HepG2 (cell line): ENCODE measurements around the gene HAUS2. TPM values are rescaled to one million over a fixed set of nuclear protein-coding genes. Genes with fewer than 3 reads are reported as not detected.
A peak's percentile ranks its signal among the peaks of the same experiment; 100 is the strongest.

Source experiments
- CBX2 ChIP-seq, 2 experiments: fragments of 200-600 bp in 1 of 2; sonication (generic); formaldehyde crosslinking in 1 of 2; IDR thresholded peaks; 2 replicates each; pipeline versions ENCODE4 v1.7.0 to v1.8.1; 2018 to 2022; ENCODE audit warnings: low read depth in 2 of 2, low read length in 1 of 2, mild to moderate bottlenecking in 1 of 2, missing genetic modification reagents in 1 of 2
- CENPT ChIP-seq: sonication (generic); formaldehyde crosslinking; IDR thresholded peaks from 2 replicates; pipeline ENCODE4 v1.8.0; 2022; ENCODE audit warnings: low read depth, mild to moderate bottlenecking, moderate library complexity, missing genetic modification reagents
- HOXA7 ChIP-seq: sonication (generic); formaldehyde crosslinking; IDR thresholded peaks from 2 replicates; pipeline ENCODE4 v1.8.1; 2022; ENCODE audit warnings: mild to moderate bottlenecking, missing genetic modification reagents, moderate library complexity
- JDP2 ChIP-seq: sonication (generic); formaldehyde crosslinking; IDR thresholded peaks from 2 replicates; pipeline ENCODE4 v1.8.1; 2022; ENCODE audit warnings: missing genetic modification reagents, borderline replicate concordance
- KDM5B ChIP-seq: sonication (generic); formaldehyde crosslinking; IDR thresholded peaks from 2 replicates; pipeline ENCODE4 v1.4.0; 2020; ENCODE audit warnings: missing genetic modification reagents, mild to moderate bottlenecking, borderline replicate concordance
- MAF1 ChIP-seq: sonication (generic); formaldehyde crosslinking; IDR thresholded peaks from 2 replicates; pipeline ENCODE4 v1.5.0; 2020; ENCODE audit warnings: missing genetic modification reagents, borderline replicate concordance
- MIER2 ChIP-seq: IDR thresholded peaks from 2 replicates; pipeline ENCODE4 v1.6.1; 2016; ENCODE audit warnings: missing biosample characterization, missing genetic modification reagents
- NFATC3 ChIP-seq: sonication (generic); formaldehyde crosslinking; IDR thresholded peaks from 2 replicates; pipeline ENCODE4 v1.5.1; 2020; ENCODE audit warnings: mild to moderate bottlenecking, missing genetic modification reagents
- POLR2A ChIP-seq, 2 experiments: IDR thresholded peaks; 2 replicates each; pipeline ENCODE4 v1.6.1; 2011; ENCODE audit warnings: low read depth in 2 of 2, low read length in 2 of 2, mild to moderate bottlenecking in 1 of 2, moderate library complexity in 1 of 2; ENCODE audit not compliant: insufficient read depth in 1 of 2
- SNAPC2 ChIP-seq: sonication (generic); formaldehyde crosslinking; IDR thresholded peaks from 2 replicates; pipeline ENCODE4 v1.8.1; 2022; ENCODE audit warnings: mild to moderate bottlenecking, missing genetic modification reagents
- ZBTB7A ChIP-seq: sonication (generic); formaldehyde crosslinking; IDR thresholded peaks from 2 replicates; pipeline ENCODE4 v1.8.0; 2022; ENCODE audit warnings: mild to moderate bottlenecking, missing genetic modification reagents
- ZNF180 ChIP-seq: sonication (generic); formaldehyde crosslinking; IDR thresholded peaks from 2 replicates; pipeline ENCODE4 v1.4.0; 2020; ENCODE audit warnings: low read depth, missing genetic modification reagents, borderline replicate concordance
- ZNF44 ChIP-seq: sonication (generic); formaldehyde crosslinking; IDR thresholded peaks from 2 replicates; pipeline ENCODE4 v1.5.1; 2020; ENCODE audit warnings: mild to moderate bottlenecking, missing genetic modification reagents
- ZNF510 ChIP-seq: sonication (generic); formaldehyde crosslinking; IDR thresholded peaks from 2 replicates; pipeline ENCODE4 v1.4.0; 2020; ENCODE audit warnings: low read depth, mild to moderate bottlenecking, missing genetic modification reagents
- ZNF543 ChIP-seq: sonication (generic); formaldehyde crosslinking; IDR thresholded peaks from 2 replicates; pipeline ENCODE4 v1.4.0; 2020; ENCODE audit warnings: mild to moderate bottlenecking, missing genetic modification reagents
- polyA plus RNA-seq, 8 experiments: library from polyadenylated mRNA; depleted of rRNA in 3 of 8; stranded (reverse) in 7 of 8; unstranded in 1 of 8; fragments of >200 nt; fragmentation: Illumina TruSeq in 4 of 8; extraction: Trizol in 4 of 8; gene quantifications; 2 replicates each; pipeline versions ENCODE4 v1.2.1 to v1.2.3, GENCODE V29; 2011 to 2016; ENCODE audit warnings: low read depth in 4 of 8, missing spikeins in 1 of 8, mixed read lengths in 1 of 8; ENCODE audit not compliant: insufficient read depth in 1 of 8
- total RNA-seq, 5 experiments: library from RNA; depleted of rRNA; stranded (reverse); fragments of >200 nt; fragmentation: Illumina TruSeq; extraction: Trizol; gene quantifications; 2 replicates each; pipeline ENCODE4 v1.2.3, GENCODE V29; 2016; ENCODE audit warnings: low read depth in 1 of 5
- TF ChIP-seq, protein P1 (sequence below): sonication (generic); formaldehyde crosslinking; IDR thresholded peaks from 2 replicates; pipeline ENCODE4 v1.5.0; 2020; ENCODE audit warnings: mild to moderate bottlenecking, missing genetic modification reagents, borderline replicate concordance
- TF ChIP-seq, protein P2 (sequence below): sonication (generic); formaldehyde crosslinking; IDR thresholded peaks from 2 replicates; pipeline ENCODE4 v1.4.0; 2020; ENCODE audit warnings: missing genetic modification reagents, borderline replicate concordance
- TF ChIP-seq, protein P3 (sequence below): sonication (generic); formaldehyde crosslinking; IDR thresholded peaks from 2 replicates; pipeline ENCODE4 v1.4.0; 2020; ENCODE audit warnings: low read depth, mild to moderate bottlenecking, missing genetic modification reagents

Gene HAUS2
- total and polyA plus RNA-seq, 2 of the 13 experiments (the other 11 are each of a cell fraction or from before 2014, with no cell fraction given), result 11.6 to 32.9 TPM

DNA sequence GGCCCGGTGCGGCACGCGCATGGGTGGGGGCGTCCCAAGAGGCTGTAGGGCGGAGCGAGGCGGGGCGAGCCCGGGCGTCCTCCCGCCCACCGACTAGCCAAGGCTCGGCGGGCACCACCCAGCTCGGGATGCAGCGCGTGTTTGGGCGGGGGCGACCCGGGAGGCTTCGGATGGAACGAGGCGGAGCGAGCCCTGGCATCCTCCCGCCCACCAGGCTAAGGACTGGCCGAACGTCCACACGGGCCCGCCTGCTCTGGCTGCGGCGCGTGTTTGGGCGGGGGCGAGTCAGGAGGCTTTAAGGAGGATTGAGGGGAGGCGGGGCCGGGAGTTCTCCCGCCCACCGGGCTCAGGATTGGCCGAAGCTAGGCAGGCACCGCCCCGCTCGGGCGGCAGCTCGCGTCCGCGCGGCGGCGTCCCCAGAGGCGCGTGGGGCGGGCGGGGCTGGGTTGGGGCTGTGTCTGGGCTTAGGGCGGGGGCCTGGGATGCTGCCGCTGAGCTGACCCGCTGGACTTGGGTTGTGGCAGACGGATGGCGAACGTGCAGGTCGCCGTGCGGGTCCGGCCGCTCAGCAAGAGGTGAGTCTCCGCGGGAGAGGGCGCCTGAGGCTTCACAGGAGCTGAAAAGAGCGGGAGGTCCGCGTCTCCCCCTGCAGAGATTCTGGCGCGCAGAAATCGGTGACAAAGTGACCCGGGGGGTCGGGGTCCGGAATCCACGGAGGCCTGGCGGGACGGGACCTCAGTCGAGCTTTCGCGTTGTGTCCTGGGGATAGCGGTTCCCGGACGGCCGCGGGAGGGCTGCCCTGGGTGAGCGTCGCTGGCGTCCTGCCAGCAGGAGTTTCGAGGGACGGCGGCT is 26.8 kb downstream of the HAUS2 start, which contains the start of gene STARD9 (continued):
- TF ChIP-seq, protein P1, sequence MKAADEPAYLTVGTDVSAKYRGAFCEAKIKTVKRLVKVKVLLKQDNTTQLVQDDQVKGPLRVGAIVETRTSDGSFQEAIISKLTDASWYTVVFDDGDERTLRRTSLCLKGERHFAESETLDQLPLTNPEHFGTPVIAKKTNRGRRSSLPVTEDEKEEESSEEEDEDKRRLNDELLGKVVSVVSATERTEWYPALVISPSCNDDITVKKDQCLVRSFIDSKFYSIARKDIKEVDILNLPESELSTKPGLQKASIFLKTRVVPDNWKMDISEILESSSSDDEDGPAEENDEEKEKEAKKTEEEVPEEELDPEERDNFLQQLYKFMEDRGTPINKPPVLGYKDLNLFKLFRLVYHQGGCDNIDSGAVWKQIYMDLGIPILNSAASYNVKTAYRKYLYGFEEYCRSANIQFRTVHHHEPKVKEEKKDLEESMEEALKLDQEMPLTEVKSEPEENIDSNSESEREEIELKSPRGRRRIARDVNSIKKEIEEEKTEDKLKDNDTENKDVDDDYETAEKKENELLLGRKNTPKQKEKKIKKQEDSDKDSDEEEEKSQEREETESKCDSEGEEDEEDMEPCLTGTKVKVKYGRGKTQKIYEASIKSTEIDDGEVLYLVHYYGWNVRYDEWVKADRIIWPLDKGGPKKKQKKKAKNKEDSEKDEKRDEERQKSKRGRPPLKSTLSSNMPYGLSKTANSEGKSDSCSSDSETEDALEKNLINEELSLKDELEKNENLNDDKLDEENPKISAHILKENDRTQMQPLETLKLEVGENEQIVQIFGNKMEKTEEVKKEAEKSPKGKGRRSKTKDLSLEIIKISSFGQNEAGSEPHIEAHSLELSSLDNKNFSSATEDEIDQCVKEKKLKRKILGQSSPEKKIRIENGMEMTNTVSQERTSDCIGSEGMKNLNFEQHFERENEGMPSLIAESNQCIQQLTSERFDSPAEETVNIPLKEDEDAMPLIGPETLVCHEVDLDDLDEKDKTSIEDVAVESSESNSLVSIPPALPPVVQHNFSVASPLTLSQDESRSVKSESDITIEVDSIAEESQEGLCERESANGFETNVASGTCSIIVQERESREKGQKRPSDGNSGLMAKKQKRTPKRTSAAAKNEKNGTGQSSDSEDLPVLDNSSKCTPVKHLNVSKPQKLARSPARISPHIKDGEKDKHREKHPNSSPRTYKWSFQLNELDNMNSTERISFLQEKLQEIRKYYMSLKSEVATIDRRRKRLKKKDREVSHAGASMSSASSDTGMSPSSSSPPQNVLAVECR (CRISPR knock-in tag), result peak; percentile 87; the same call in 1 of the 2 replicates
- TF ChIP-seq ZNF510 (CRISPR knock-in tag) (peak; percentile 80), HOXA7 (CRISPR knock-in tag) (no peak), ZNF44 (CRISPR knock-in tag) (no peak), MIER2 (CRISPR knock-in tag) (no peak), ZBTB7A (CRISPR knock-in tag) (peak; percentile 34; the same call in 1 of the 2 replicates), MAF1 (CRISPR knock-in tag) (no peak), ZNF543 (CRISPR knock-in tag) (no peak), ZNF180 (CRISPR knock-in tag) (no peak), KDM5B (CRISPR knock-in tag) (peak; percentile 89), POLR2A (IDR thresholded peaks at IDR 0.05; ENCODE audit: insufficient read depth in 1 of 2, low read depth in 2 of 2, low read length in 2 of 2) (peak; percentile 76 to 86), JDP2 (CRISPR knock-in tag) (no peak), NFATC3 (CRISPR knock-in tag) (peak; percentile 84; the same call in 1 of the 2 replicates), SNAPC2 (CRISPR knock-in tag) (no peak), CENPT (peak; percentile 61; the same call in 1 of the 2 replicates), CBX2 (IDR thresholded peaks at IDR 0.05; ENCODE audit: low read depth, low read length) (no peak), CBX2 (CRISPR knock-in tag; IDR thresholded peaks at IDR 0.05; ENCODE audit: low read depth) (no peak)
- TF ChIP-seq, protein P2, sequence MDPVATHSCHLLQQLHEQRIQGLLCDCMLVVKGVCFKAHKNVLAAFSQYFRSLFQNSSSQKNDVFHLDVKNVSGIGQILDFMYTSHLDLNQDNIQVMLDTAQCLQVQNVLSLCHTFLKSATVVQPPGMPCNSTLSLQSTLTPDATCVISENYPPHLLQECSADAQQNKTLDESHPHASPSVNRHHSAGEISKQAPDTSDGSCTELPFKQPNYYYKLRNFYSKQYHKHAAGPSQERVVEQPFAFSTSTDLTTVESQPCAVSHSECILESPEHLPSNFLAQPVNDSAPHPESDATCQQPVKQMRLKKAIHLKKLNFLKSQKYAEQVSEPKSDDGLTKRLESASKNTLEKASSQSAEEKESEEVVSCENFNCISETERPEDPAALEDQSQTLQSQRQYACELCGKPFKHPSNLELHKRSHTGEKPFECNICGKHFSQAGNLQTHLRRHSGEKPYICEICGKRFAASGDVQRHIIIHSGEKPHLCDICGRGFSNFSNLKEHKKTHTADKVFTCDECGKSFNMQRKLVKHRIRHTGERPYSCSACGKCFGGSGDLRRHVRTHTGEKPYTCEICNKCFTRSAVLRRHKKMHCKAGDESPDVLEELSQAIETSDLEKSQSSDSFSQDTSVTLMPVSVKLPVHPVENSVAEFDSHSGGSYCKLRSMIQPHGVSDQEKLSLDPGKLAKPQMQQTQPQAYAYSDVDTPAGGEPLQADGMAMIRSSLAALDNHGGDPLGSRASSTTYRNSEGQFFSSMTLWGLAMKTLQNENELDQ (CRISPR knock-in tag), result no peak
- TF ChIP-seq, protein P3, sequence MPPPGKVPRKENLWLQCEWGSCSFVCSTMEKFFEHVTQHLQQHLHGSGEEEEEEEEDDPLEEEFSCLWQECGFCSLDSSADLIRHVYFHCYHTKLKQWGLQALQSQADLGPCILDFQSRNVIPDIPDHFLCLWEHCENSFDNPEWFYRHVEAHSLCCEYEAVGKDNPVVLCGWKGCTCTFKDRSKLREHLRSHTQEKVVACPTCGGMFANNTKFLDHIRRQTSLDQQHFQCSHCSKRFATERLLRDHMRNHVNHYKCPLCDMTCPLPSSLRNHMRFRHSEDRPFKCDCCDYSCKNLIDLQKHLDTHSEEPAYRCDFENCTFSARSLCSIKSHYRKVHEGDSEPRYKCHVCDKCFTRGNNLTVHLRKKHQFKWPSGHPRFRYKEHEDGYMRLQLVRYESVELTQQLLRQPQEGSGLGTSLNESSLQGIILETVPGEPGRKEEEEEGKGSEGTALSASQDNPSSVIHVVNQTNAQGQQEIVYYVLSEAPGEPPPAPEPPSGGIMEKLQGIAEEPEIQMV (CRISPR knock-in tag), result peak; percentile 92
